ENCODE measurements around the gene EXOC3. TPM values are rescaled to one million over a fixed set of nuclear protein-coding genes. Genes with fewer than 3 reads are reported as not detected.

Gene EXOC3
- total RNA-seq, 1 donor from 2014 or later = 42.4 TPM

DNA sequence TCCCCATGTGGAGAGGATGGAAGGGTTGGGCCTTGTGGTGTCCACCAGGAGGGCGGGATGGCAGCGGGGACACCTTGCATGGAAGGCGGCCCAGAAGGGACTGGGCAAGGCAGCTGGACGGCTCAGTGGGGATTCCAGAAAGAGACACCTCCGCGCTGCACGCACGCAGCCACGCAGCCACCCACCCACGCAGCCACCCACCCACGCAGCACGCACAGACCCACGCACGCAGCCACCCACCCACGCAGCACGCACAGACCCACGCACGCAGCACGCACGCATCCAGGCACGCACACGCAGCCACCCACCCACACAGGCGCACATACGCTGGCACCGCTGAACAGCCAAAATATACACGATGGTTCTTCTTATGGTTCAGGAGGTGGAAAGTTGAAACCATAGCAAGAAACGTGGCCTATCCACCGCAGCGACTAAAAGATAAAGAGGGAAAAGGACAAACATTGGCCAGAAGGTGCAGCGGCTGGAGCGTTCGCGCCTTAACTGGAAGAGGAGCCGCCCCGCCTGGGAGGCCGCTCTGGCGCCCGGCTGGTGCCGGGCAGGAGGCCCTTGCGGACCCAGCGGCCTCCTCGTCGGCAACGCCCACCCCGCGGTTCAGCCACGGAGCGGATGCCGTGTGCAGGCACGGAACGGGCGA, 22.2 kb upstream of the EXOC3 start:
- no peak for FAIRE-seq
- no peaks in the 10 kb centered on the region for H3K27me3 ChIP-seq (ENCODE audit: control insufficient read depth, insufficient read depth, low read length)
- no peak overlapping the region for H3K4me3 ChIP-seq (ENCODE audit: low read depth, low read length)
- no peaks in the 10 kb centered on the region for H3K36me3 ChIP-seq (ENCODE audit: control insufficient read depth, insufficient read depth, low read length)
- no peak for TF ChIP-seq CTCF (IDR thresholded peaks at IDR 0.05; ENCODE audit: insufficient read depth, low read length, severe bottlenecking)
- no peak for DNase-seq (ENCODE audit: low read depth)

DNA sequence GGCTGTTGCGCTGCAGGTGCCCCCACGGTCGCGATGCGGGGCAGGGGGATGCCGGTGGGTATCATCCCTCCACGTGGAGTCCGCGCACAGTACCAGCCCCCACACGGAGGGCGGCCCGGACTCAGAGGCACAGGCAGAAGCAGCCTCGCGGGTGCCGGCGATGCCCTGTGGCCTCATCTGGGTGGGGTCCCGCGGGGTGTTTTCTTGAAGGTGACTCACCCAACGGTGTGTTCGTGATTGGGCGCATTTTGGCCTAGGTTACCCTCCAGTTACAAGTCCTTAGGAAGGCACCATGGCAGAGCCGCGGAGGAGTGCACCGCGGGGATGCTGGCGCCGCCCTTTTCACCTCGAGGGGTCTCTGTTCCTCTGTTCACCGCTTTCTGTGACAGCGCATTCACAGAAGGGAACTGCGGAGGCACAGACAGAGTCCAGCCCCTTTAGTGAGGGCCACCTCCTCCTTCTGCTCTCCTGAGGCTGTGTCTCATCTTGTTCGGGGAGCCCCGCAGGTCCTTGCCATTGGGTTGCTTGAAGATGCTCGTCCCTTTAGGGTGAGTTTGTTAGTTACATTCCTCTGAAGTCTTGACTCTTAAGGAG, 21.6 kb upstream of the EXOC3 start:
- Histone ChIP-seq H3K4me3 (ENCODE audit: low read depth, low read length) (no peak overlapping the region), H3K36me3 (ENCODE audit: control insufficient read depth, insufficient read depth, low read length) (no peaks in the 10 kb centered on the region), H3K27me3 (ENCODE audit: control insufficient read depth, insufficient read depth, low read length) (no peaks in the 10 kb centered on the region)
- DNase-seq (ENCODE audit: low read depth) (no peak), FAIRE-seq (no peak)
- no peak for TF ChIP-seq CTCF (IDR thresholded peaks at IDR 0.05; ENCODE audit: insufficient read depth, low read length, severe bottlenecking)

DNA sequence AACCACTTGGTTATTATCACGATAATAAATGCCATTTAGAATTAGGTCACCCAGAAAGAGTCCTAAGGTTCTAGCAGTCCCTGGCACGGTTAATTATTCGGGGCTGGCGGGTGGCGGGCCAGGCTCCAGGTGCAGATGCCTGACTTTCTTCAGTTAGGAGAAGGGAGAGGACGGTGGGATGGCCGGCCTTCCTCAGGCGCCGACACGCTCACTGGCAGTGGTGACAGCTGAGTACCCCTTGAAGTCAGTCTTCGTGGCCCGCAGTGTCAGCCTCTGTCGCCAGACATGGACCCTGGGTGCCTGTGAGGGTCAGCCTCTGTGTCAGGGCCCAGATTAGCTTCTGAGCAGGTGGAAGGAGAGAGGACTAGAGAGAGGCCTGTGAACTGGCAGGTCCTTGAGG, 21.1 kb upstream of the EXOC3 start:
- H3K36me3 ChIP-seq (ENCODE audit: control insufficient read depth, insufficient read depth, low read length) = no peaks in the 10 kb centered on the region
- H3K4me3 ChIP-seq (ENCODE audit: low read depth, low read length) = no peak overlapping the region
- no peaks in the 10 kb centered on the region for H3K27me3 ChIP-seq (ENCODE audit: control insufficient read depth, insufficient read depth, low read length)
- FAIRE-seq (no peak), DNase-seq (ENCODE audit: low read depth) (no peak)
- TF ChIP-seq CTCF (IDR thresholded peaks at IDR 0.05; ENCODE audit: insufficient read depth, low read length, severe bottlenecking) = no peak

DNA sequence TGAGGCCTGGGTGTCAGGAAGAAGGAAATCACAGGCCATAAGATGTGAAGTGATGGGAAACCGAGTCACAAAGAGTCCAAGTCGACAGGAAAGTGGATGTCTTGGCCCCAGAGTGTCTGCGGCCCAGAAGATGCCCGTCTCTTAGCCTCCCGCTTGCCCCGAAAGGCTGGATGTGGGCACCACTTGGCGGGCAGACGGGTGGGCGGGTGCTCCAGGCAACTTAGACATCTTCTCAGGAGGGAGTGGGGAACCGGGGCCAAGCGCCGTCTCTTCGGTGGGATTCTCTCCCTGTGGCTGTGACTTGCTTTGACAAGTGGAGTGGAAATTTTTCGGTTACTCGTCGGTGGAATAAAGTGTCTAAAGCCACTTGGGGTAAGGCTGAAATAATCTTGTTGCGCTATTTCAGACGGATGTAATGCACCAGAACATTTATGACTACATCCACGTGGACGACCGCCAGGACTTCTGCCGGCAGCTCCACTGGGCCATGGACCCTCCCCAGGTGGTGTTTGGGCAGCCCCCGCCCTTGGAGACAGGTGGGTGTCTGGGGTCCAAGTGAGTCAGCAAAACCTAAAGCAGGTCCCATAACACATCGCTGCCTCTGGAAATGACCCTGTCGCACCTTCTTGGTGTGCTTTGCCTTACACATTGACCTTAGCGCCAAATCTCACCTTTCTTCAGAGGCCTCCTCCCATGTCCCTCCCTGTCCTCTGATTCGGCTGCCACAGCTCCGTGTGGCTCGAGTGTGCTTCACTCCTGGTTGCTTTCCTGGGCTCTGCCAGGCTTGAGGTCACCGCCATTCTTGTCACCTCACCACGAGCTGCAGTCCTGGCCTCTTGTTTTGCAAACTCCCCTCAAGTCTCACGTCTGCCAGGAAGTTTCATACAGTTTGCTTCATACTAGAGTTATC, 20.4 kb upstream of the EXOC3 start:
- no peak for FAIRE-seq
- DNase-seq (ENCODE audit: low read depth) = no peak
- Histone ChIP-seq H3K27me3 (ENCODE audit: control insufficient read depth, insufficient read depth, low read length) (no peaks in the 10 kb centered on the region), H3K36me3 (ENCODE audit: control insufficient read depth, insufficient read depth, low read length) (no peaks in the 10 kb centered on the region), H3K4me3 (ENCODE audit: low read depth, low read length) (no peak overlapping the region)
- TF ChIP-seq CTCF (IDR thresholded peaks at IDR 0.05; ENCODE audit: insufficient read depth, low read length, severe bottlenecking) = no peak

GRCh38 chr5:423233-423565, 19.8 kb upstream of the EXOC3 start:
- H3K4me3 ChIP-seq (ENCODE audit: low read depth, low read length) = no peak overlapping the region
- H3K27me3 ChIP-seq (ENCODE audit: control insufficient read depth, insufficient read depth, low read length) = no peaks in the 10 kb centered on the region
- no peak for TF ChIP-seq CTCF (IDR thresholded peaks at IDR 0.05; ENCODE audit: insufficient read depth, low read length, severe bottlenecking)
- FAIRE-seq (no peak), DNase-seq (ENCODE audit: low read depth) (no peak)
- no peaks in the 10 kb centered on the region for H3K36me3 ChIP-seq (ENCODE audit: control insufficient read depth, insufficient read depth, low read length)

All from bronchial epithelial cell (primary cell).